ENCODE data around the gene THSD4.

THSD4 gene

GRCh38 chr15:71180986-71181853 lies 65.9 kb downstream of the THSD4 start:
- no peak overlapping the region for H3K27ac ChIP-seq (ENCODE audit: low read length)
- H3K36me3 ChIP-seq (ENCODE audit: control insufficient read depth in 1 of 2, insufficient read depth in 2 of 2, low read length in 2 of 2), result no peaks in the 10 kb centered on the region
- no peaks in the 10 kb centered on the region for H3K27me3 ChIP-seq (ENCODE audit: low read depth, low read length)
- H3K4me1 ChIP-seq (ENCODE audit: control insufficient read depth in 1 of 2, insufficient read depth in 2 of 2, low read length in 2 of 2), result no peaks in the 10 kb centered on the region
- H3K4me3 ChIP-seq (ENCODE audit: low read depth in 1 of 2, low read length in 2 of 2), result no peak overlapping the region
- H3K9me3 ChIP-seq (ENCODE audit: control insufficient read depth in 1 of 2, low read length in 2 of 2), result no peaks in the 10 kb centered on the region

GRCh38 chr15:71182522-71182921 lies 67.3 kb downstream of the THSD4 start:
- no peak overlapping the region for H3K27ac ChIP-seq (ENCODE audit: low read length)
- no peaks in the 10 kb centered on the region for H3K36me3 ChIP-seq (ENCODE audit: control insufficient read depth in 1 of 2, insufficient read depth in 2 of 2, low read length in 2 of 2)
- no peaks in the 10 kb centered on the region for H3K9me3 ChIP-seq (ENCODE audit: control insufficient read depth in 1 of 2, low read length in 2 of 2)
- H3K4me1 ChIP-seq (ENCODE audit: control insufficient read depth in 1 of 2, insufficient read depth in 2 of 2, low read length in 2 of 2), result no peaks in the 10 kb centered on the region
- H3K27me3 ChIP-seq (ENCODE audit: low read depth, low read length), result no peaks in the 10 kb centered on the region
- H3K4me3 ChIP-seq (ENCODE audit: low read depth in 1 of 2, low read length in 2 of 2), result no peak overlapping the region

GRCh38 chr15:71183063-71183462 lies 67.8 kb downstream of the THSD4 start:
- H3K27me3 ChIP-seq (ENCODE audit: low read depth, low read length), result no peaks in the 10 kb centered on the region
- no peaks in the 10 kb centered on the region for H3K4me1 ChIP-seq (ENCODE audit: control insufficient read depth in 1 of 2, insufficient read depth in 2 of 2, low read length in 2 of 2)
- no peaks in the 10 kb centered on the region for H3K9me3 ChIP-seq (ENCODE audit: control insufficient read depth in 1 of 2, low read length in 2 of 2)
- H3K36me3 ChIP-seq (ENCODE audit: control insufficient read depth in 1 of 2, insufficient read depth in 2 of 2, low read length in 2 of 2), result no peaks in the 10 kb centered on the region
- H3K4me3 ChIP-seq (ENCODE audit: low read depth in 1 of 2, low read length in 2 of 2), result no peak overlapping the region
- no peak overlapping the region for H3K27ac ChIP-seq (ENCODE audit: low read length)

GRCh38 chr15:71185706-71186105 lies 70.4 kb downstream of the THSD4 start:
- Histone ChIP-seq H3K27ac (ENCODE audit: low read length) (no peak overlapping the region), H3K4me1 (ENCODE audit: control insufficient read depth in 1 of 2, insufficient read depth in 2 of 2, low read length in 2 of 2) (no peaks in the 10 kb centered on the region), H3K9me3 (ENCODE audit: control insufficient read depth in 1 of 2, low read length in 2 of 2) (no peaks in the 10 kb centered on the region)

GRCh38 chr15:71186267-71186666 lies 71.0 kb downstream of the THSD4 start:
- Histone ChIP-seq H3K9me3 (ENCODE audit: control insufficient read depth in 1 of 2, low read length in 2 of 2) (no peaks in the 10 kb centered on the region), H3K27ac (ENCODE audit: low read length) (no peak overlapping the region), H3K27me3 (ENCODE audit: low read depth, low read length) (no peaks in the 10 kb centered on the region), H3K4me1 (ENCODE audit: control insufficient read depth in 1 of 2, insufficient read depth in 2 of 2, low read length in 2 of 2) (no peaks in the 10 kb centered on the region), H3K36me3 (ENCODE audit: control insufficient read depth in 1 of 2, insufficient read depth in 2 of 2, low read length in 2 of 2) (no peaks in the 10 kb centered on the region), H3K4me3 (ENCODE audit: low read depth in 1 of 2, low read length in 2 of 2) (no peak overlapping the region)

More at GRCh38 chr15:71185706-71186105, 70.4 kb downstream of the THSD4 start:
- H3K4me3 ChIP-seq (ENCODE audit: low read depth in 1 of 2, low read length in 2 of 2), result no peak overlapping the region
- no peaks in the 10 kb centered on the region for H3K36me3 ChIP-seq (ENCODE audit: control insufficient read depth in 1 of 2, insufficient read depth in 2 of 2, low read length in 2 of 2)
- no peaks in the 10 kb centered on the region for H3K27me3 ChIP-seq (ENCODE audit: low read depth, low read length)

- Histone ChIP-seq H3K4me1 (ENCODE audit: control insufficient read depth in 1 of 2, insufficient read depth in 2 of 2, low read length in 2 of 2) (no peaks in the 10 kb centered on the region), H3K36me3 (ENCODE audit: control insufficient read depth in 1 of 2, insufficient read depth in 2 of 2, low read length in 2 of 2) (no peaks in the 10 kb centered on the region), H3K27me3 (ENCODE audit: low read depth, low read length) (no peaks in the 10 kb centered on the region), H3K27ac (ENCODE audit: low read length) (no peak overlapping the region), H3K9me3 (ENCODE audit: control insufficient read depth in 1 of 2, low read length in 2 of 2) (no peaks in the 10 kb centered on the region), H3K4me3 (ENCODE audit: low read depth in 1 of 2, low read length in 2 of 2) (no peak overlapping the region)
These were observed 71.8 kb downstream of the THSD4 start for GRCh38 chr15:71187078-71187477.

- H3K27ac ChIP-seq (ENCODE audit: low read length), result no peak overlapping the region
- no peaks in the 10 kb centered on the region for H3K36me3 ChIP-seq (ENCODE audit: control insufficient read depth in 1 of 2, insufficient read depth in 2 of 2, low read length in 2 of 2)
- H3K4me1 ChIP-seq (ENCODE audit: control insufficient read depth in 1 of 2, insufficient read depth in 2 of 2, low read length in 2 of 2), result no peaks in the 10 kb centered on the region
- no peak overlapping the region for H3K4me3 ChIP-seq (ENCODE audit: low read depth in 1 of 2, low read length in 2 of 2)
- no peaks in the 10 kb centered on the region for H3K27me3 ChIP-seq (ENCODE audit: low read depth, low read length)
- no peaks in the 10 kb centered on the region for H3K9me3 ChIP-seq (ENCODE audit: control insufficient read depth in 1 of 2, low read length in 2 of 2)
These were observed 72.3 kb downstream of the THSD4 start for GRCh38 chr15:71187526-71187925.

GRCh38 chr15:71189718-71190117 lies 74.4 kb downstream of the THSD4 start:
- no peaks in the 10 kb centered on the region for H3K9me3 ChIP-seq (ENCODE audit: control insufficient read depth in 1 of 2, low read length in 2 of 2)
- H3K4me1 ChIP-seq (ENCODE audit: control insufficient read depth in 1 of 2, insufficient read depth in 2 of 2, low read length in 2 of 2), result no peaks in the 10 kb centered on the region
- H3K4me3 ChIP-seq (ENCODE audit: low read depth in 1 of 2, low read length in 2 of 2), result no peak overlapping the region
- no peaks in the 10 kb centered on the region for H3K36me3 ChIP-seq (ENCODE audit: control insufficient read depth in 1 of 2, insufficient read depth in 2 of 2, low read length in 2 of 2)
- H3K27me3 ChIP-seq (ENCODE audit: low read depth, low read length), result no peaks in the 10 kb centered on the region
- H3K27ac ChIP-seq (ENCODE audit: low read length), result no peak overlapping the region

GRCh38 chr15:71191296-71191695 lies 76.0 kb downstream of the THSD4 start:
- H3K36me3 ChIP-seq (ENCODE audit: control insufficient read depth in 1 of 2, insufficient read depth in 2 of 2, low read length in 2 of 2), result no peaks in the 10 kb centered on the region
- H3K4me1 ChIP-seq (ENCODE audit: control insufficient read depth in 1 of 2, insufficient read depth in 2 of 2, low read length in 2 of 2), result no peaks in the 10 kb centered on the region
- no peaks in the 10 kb centered on the region for H3K27me3 ChIP-seq (ENCODE audit: low read depth, low read length)
- no peak overlapping the region for H3K27ac ChIP-seq (ENCODE audit: low read length)
- H3K9me3 ChIP-seq (ENCODE audit: control insufficient read depth in 1 of 2, low read length in 2 of 2), result no peaks in the 10 kb centered on the region
- H3K4me3 ChIP-seq (ENCODE audit: low read depth in 1 of 2, low read length in 2 of 2), result no peak overlapping the region

GRCh38 chr15:71192816-71193215 lies 77.5 kb downstream of the THSD4 start:
- Histone ChIP-seq H3K27me3 (ENCODE audit: low read depth, low read length) (no peaks in the 10 kb centered on the region), H3K4me3 (ENCODE audit: low read depth in 1 of 2, low read length in 2 of 2) (no peak overlapping the region), H3K9me3 (ENCODE audit: control insufficient read depth in 1 of 2, low read length in 2 of 2) (no peaks in the 10 kb centered on the region), H3K36me3 (ENCODE audit: control insufficient read depth in 1 of 2, insufficient read depth in 2 of 2, low read length in 2 of 2) (no peaks in the 10 kb centered on the region), H3K4me1 (ENCODE audit: control insufficient read depth in 1 of 2, insufficient read depth in 2 of 2, low read length in 2 of 2) (no peaks in the 10 kb centered on the region), H3K27ac (ENCODE audit: low read length) (no peak overlapping the region)

- H3K27me3 ChIP-seq (ENCODE audit: low read depth, low read length), result no peaks in the 10 kb centered on the region
- no peak overlapping the region for H3K4me3 ChIP-seq (ENCODE audit: low read depth in 1 of 2, low read length in 2 of 2)
- H3K4me1 ChIP-seq (ENCODE audit: control insufficient read depth in 1 of 2, insufficient read depth in 2 of 2, low read length in 2 of 2), result no peaks in the 10 kb centered on the region
- H3K36me3 ChIP-seq (ENCODE audit: control insufficient read depth in 1 of 2, insufficient read depth in 2 of 2, low read length in 2 of 2), result no peaks in the 10 kb centered on the region
- H3K27ac ChIP-seq (ENCODE audit: low read length), result no peak overlapping the region
- H3K9me3 ChIP-seq (ENCODE audit: control insufficient read depth in 1 of 2, low read length in 2 of 2), result no peaks in the 10 kb centered on the region
These were observed 79.0 kb downstream of the THSD4 start for GRCh38 chr15:71194286-71194685.

- H3K4me3 ChIP-seq (ENCODE audit: low read depth in 1 of 2, low read length in 2 of 2), result no peak overlapping the region
- H3K36me3 ChIP-seq (ENCODE audit: control insufficient read depth in 1 of 2, insufficient read depth in 2 of 2, low read length in 2 of 2), result no peaks in the 10 kb centered on the region
- no peaks in the 10 kb centered on the region for H3K27me3 ChIP-seq (ENCODE audit: low read depth, low read length)
- H3K9me3 ChIP-seq (ENCODE audit: control insufficient read depth in 1 of 2, low read length in 2 of 2), result no peaks in the 10 kb centered on the region
- no peak overlapping the region for H3K27ac ChIP-seq (ENCODE audit: low read length)
- no peaks in the 10 kb centered on the region for H3K4me1 ChIP-seq (ENCODE audit: control insufficient read depth in 1 of 2, insufficient read depth in 2 of 2, low read length in 2 of 2)
These were observed 80.0 kb downstream of the THSD4 start for GRCh38 chr15:71195242-71195641.
